HEK293 (cell line): ENCODE measurements around the gene SERPINA6.

Experiments used
- CTCF ChIA-PET: fragments of 350-600 bp; formaldehyde crosslinking; extraction: SDS; loops from one replicate; lab custom pipeline; 2021; ENCODE audit warnings: antibody characterized with exemption; lab: Yijun Ruan, JAX
- POLR2A ChIA-PET: fragments of 300-600 bp; formaldehyde crosslinking; extraction: SDS; loops from one replicate; lab custom pipeline; 2020; ENCODE audit warnings: antibody characterized with exemption, inconsistent platforms; lab: Yijun Ruan, JAX
- H3K27ac ChIP-seq: fragments of 200-500 bp; sonication (Bioruptor generic); 2 replicates; pipeline ENCODE4 v1.5.1; 2014; ENCODE audit warnings: low read depth, low read length, control low read depth, inconsistent platforms; ENCODE audit errors: extremely low read depth
- H3K36me3 ChIP-seq, 2 experiments: fragments of 200-500 bp in 1 of 2; sonication (Bioruptor generic) in 1 of 2; 1 replicate in 1 of 2; 2 replicates in 1 of 2; pipeline ENCODE4 v1.5.1; 2014 to 2017; ENCODE audit warnings: inconsistent platforms in 2 of 2, low read length in 2 of 2; ENCODE audit not compliant: control insufficient read depth in 2 of 2, insufficient read depth in 1 of 2
- H3K4me1 ChIP-seq: fragments of 200-500 bp; sonication (Bioruptor generic); 2 replicates; pipeline ENCODE4 v1.5.1; 2014; ENCODE audit warnings: mild to moderate bottlenecking, low read length, inconsistent platforms; ENCODE audit not compliant: control insufficient read depth, insufficient read depth
- H3K4me3 ChIP-seq: 2 replicates; pipeline ENCODE4 v1.5.1; 2011; ENCODE audit warnings: low read depth, mild to moderate bottlenecking, control low read depth, low read length, moderate library complexity
- H3K9me3 ChIP-seq: fragments of 200-500 bp; sonication (Bioruptor generic); 2 replicates; pipeline ENCODE4 v1.5.1; 2014; ENCODE audit warnings: low read depth, low read length, inconsistent platforms; ENCODE audit not compliant: control insufficient read depth, insufficient read depth
- AEBP2 ChIP-seq: fragments of 450-650 bp; formaldehyde crosslinking; IDR thresholded peaks from 2 replicates; pipeline ENCODE4 v1.5.1; 2016; ENCODE audit warnings: missing biosample characterization, missing genetic modification characterization, borderline replicate concordance
- EGR2 ChIP-seq: fragments of 450-650 bp; formaldehyde crosslinking; IDR thresholded peaks from 2 replicates; pipeline ENCODE4 v1.5.1; 2016; ENCODE audit warnings: low read depth, missing biosample characterization, missing genetic modification characterization
- ELK4 ChIP-seq: IDR thresholded peaks from 2 replicates; pipeline ENCODE4 v1.6.1; 2011; ENCODE audit warnings: mild to moderate bottlenecking, low read depth, low read length, borderline replicate concordance
- GFI1B ChIP-seq: fragments of 450-650 bp; formaldehyde crosslinking; IDR thresholded peaks from 2 replicates; pipeline ENCODE4 v1.5.1; 2016; ENCODE audit warnings: missing biosample characterization, missing genetic modification characterization
- GLIS1 ChIP-seq: fragments of 450-650 bp; formaldehyde crosslinking; IDR thresholded peaks from 2 replicates; pipeline ENCODE4 v1.5.1; 2016; ENCODE audit warnings: missing biosample characterization, missing genetic modification characterization
- HOXD13 ChIP-seq: sonication (generic); formaldehyde crosslinking; IDR thresholded peaks from 2 replicates; pipeline ENCODE4 v1.8.0; 2022; ENCODE audit warnings: missing genetic modification reagents, borderline replicate concordance
- TSHZ1 ChIP-seq: fragments of 450-650 bp; formaldehyde crosslinking; IDR thresholded peaks from 2 replicates; pipeline ENCODE4 v1.5.1; 2016; ENCODE audit warnings: missing biosample characterization, missing genetic modification characterization, borderline replicate concordance
- ZNF10 ChIP-seq: fragments of 450-650 bp; formaldehyde crosslinking; IDR thresholded peaks from 2 replicates; pipeline ENCODE4 v1.5.1; 2017; ENCODE audit warnings: missing biosample characterization, missing genetic modification characterization
- ZNF133 ChIP-seq: fragments of 450-650 bp; formaldehyde crosslinking; IDR thresholded peaks from 2 replicates; pipeline ENCODE4 v1.5.1; 2016; ENCODE audit warnings: missing biosample characterization, missing genetic modification characterization
- ZNF18 ChIP-seq: fragments of 450-650 bp; formaldehyde crosslinking; IDR thresholded peaks from 2 replicates; pipeline ENCODE4 v1.5.1; 2016; ENCODE audit warnings: missing biosample characterization, missing genetic modification characterization
- ZNF19 ChIP-seq: fragments of 450-650 bp; formaldehyde crosslinking; IDR thresholded peaks from 2 replicates; pipeline ENCODE4; 2016; ENCODE audit warnings: missing biosample characterization, missing genetic modification characterization, low read depth
- ZNF221 ChIP-seq: fragments of 450-650 bp; formaldehyde crosslinking; IDR thresholded peaks from 2 replicates; pipeline ENCODE4 v1.5.1; 2017; ENCODE audit warnings: missing biosample characterization, missing genetic modification characterization, borderline replicate concordance
- ZNF292 ChIP-seq: fragments of 450-650 bp; formaldehyde crosslinking; IDR thresholded peaks from 2 replicates; pipeline ENCODE4 v1.5.1; 2016; ENCODE audit warnings: low read depth, missing biosample characterization, missing genetic modification characterization, borderline replicate concordance
- ZNF394 ChIP-seq: fragments of 450-650 bp; formaldehyde crosslinking; IDR thresholded peaks from 2 replicates; pipeline ENCODE4 v1.5.1; 2016; ENCODE audit warnings: missing biosample characterization, missing genetic modification characterization, mild to moderate bottlenecking, moderate library complexity, borderline replicate concordance
- ZNF585B ChIP-seq: fragments of 450-650 bp; formaldehyde crosslinking; IDR thresholded peaks from 2 replicates; pipeline ENCODE4 v1.5.1; 2016; ENCODE audit warnings: missing biosample characterization, missing genetic modification characterization
- ZNF610 ChIP-seq: fragments of 450-650 bp; formaldehyde crosslinking; IDR thresholded peaks from 2 replicates; pipeline ENCODE4 v1.5.1; 2016; ENCODE audit warnings: missing biosample characterization, missing genetic modification characterization, borderline replicate concordance
- ZNF629 ChIP-seq: fragments of 450-650 bp; formaldehyde crosslinking; IDR thresholded peaks from 2 replicates; pipeline ENCODE4 v1.5.1; 2017; ENCODE audit warnings: missing biosample characterization, missing genetic modification characterization
- ZNF664 ChIP-seq: fragments of 450-650 bp; formaldehyde crosslinking; IDR thresholded peaks from 2 replicates; pipeline ENCODE4 v1.5.1; 2016; ENCODE audit warnings: missing biosample characterization, missing genetic modification characterization
- ZNF701 ChIP-seq: fragments of 450-650 bp; formaldehyde crosslinking; IDR thresholded peaks from 2 replicates; pipeline ENCODE4 v1.5.1; 2016; ENCODE audit warnings: missing biosample characterization, missing genetic modification characterization
- ZNF76 ChIP-seq: fragments of 450-650 bp; formaldehyde crosslinking; IDR thresholded peaks from 2 replicates; pipeline ENCODE4; 2016; ENCODE audit warnings: low read depth, missing biosample characterization, missing genetic modification characterization, borderline replicate concordance

SERPINA6 gene

GRCh38 chr14:94310248-94310647, 12.9 kb downstream of the SERPINA6 start (continued):
- TF ChIP-seq EGR2 (no peak), ZNF76 (tag by site-specific recombination) (no peak)

GRCh38 chr14:94309721-94310120, 13.4 kb downstream of the SERPINA6 start:
- CTCF ChIA-PET = interaction anchor here (0.9 kb wide), 1 partner anchor 370 kb away, joined by 3 read pairs; no protein-coding TSS in a partner anchor
- POLR2A ChIA-PET = no interaction called here
- Histone ChIP-seq H3K4me1 (no peaks in the 10 kb centered on the region), H3K36me3 (no peaks in the 10 kb centered on the region), H3K27ac (no peak overlapping the region), H3K4me3 (no peak overlapping the region), H3K9me3 (no peaks in the 10 kb centered on the region)
- no peak for TF ChIP-seq GLIS1
- TF ChIP-seq ZNF701 (tag by site-specific recombination) = no peak
- TF ChIP-seq ZNF610 (tag by site-specific recombination) = no peak
- TF ChIP-seq ZNF10 (tag by site-specific recombination) = no peak
- no peak for TF ChIP-seq ZNF664 (tag by site-specific recombination)
- no peak for TF ChIP-seq ZNF292 (tag by site-specific recombination)
- TF ChIP-seq ZNF629 = no peak
- TF ChIP-seq ZNF221 (tag by site-specific recombination) = no peak
- no peak for TF ChIP-seq HOXD13
- TF ChIP-seq ZNF18 = no peak
- no peak for TF ChIP-seq ELK4
- TF ChIP-seq ZNF394 (tag by site-specific recombination) = no peak
- TF ChIP-seq AEBP2 (tag by site-specific recombination) = no peak
- TF ChIP-seq ZNF133 (tag by site-specific recombination) = no peak
- no peak for TF ChIP-seq GFI1B (tag by site-specific recombination)
- TF ChIP-seq ZNF19 = no peak
- TF ChIP-seq TSHZ1 (tag by site-specific recombination) = no peak
- TF ChIP-seq ZNF585B (tag by site-specific recombination) = no peak
